ENCODE measurements around the gene LRRC26.

Gene LRRC26

DNA sequence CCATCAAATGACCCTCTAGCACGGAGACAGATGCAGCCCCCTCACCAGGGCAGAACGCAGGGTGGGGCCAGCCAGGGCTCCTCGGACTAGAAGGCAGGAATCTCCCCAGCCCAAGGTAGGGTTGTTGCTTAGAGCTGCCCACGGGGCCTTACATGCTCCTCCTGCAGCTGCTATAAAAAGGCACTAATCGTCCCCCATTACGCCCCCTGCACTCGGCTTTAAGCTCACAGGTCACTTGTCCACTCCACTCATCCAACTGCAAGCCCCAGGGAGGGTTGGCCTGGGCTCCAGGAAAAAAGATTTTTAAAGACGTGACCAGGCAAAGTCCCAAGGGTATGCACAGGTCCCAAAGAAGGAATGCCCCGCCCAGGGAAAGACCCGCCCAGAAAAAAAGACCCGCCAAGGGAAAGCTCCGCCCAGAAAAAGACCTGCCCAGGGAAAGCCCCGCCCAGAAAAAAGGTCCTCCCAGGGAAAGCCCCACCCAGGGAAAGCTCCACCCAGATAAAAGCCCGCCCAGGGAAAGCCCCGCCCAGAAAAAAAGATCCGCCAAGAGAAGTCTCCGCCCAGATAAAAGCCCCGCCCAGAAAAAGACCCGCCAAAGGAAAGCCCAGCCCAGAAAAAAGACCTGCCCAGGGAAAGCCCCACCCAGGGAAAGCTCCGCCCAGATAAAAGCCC lies 19.8 kb downstream of the LRRC26 start:
- no peak for DNase-seq (ENCODE audit: low read depth)

DNA sequence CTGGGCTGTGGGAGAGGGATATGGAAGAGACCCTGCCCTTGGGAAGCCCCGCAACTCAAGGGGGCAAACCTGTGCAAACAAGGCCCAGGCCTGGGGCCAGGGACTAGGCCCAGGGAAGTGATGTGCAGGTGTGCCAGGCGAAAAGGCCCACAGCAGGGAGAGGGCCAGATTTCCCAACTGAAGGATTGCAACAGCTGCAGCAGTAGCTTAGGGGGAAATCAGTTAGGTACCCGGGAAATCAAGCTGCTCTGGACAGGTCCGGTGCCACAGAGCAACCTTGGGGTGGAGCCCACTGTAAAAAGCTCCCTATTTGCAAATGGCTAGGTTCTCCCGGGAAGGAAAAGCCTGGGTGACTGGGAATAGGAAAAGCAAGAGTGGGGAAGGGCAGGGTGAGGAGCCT lies 20.5 kb downstream of the LRRC26 start:
- DNase-seq (ENCODE audit: low read depth): no peak

DNA sequence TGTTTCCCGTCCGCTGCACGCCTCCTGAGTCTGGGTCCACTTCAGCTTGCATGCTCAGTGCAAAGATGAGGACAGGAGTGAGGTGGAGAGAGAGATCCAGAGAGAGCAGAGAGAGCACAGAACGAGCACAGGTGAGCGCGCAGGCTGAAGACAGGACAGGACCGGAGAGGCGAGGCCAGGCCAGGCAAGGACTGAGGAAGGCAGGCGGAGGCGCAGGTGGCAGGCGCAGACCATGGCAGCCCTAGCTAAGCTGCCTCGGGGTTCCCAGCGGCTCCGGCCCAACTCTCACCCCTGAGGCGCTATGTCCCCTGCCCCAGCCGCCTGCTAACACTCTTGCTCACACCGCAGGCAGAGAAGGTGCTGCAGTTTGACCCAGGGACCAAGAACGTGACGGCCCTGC lies 21.2 kb downstream of the LRRC26 start:
- no peak for DNase-seq (ENCODE audit: low read depth)

DNA sequence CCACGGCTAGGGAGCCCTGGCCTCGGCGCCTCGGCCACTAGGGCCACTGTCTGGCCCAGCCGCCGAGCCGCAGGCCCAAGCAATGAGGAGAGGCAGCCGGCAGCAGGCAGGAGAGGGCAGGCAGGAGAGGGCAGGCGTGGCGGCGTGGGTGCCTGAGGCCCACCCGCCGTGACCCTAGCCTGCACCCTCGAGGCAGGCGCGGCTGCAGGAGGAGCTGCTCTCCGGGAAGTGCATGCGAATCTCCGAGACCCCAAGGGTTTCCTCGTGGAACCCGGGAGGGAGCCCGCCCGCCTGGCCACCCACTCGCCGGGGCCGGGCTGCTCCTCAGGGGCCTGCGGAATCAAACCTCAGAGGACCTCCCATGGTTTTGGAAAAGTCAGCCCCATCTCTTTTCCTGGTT lies 21.6 kb downstream of the LRRC26 start:
- DNase-seq (ENCODE audit: low read depth): no peak

DNA sequence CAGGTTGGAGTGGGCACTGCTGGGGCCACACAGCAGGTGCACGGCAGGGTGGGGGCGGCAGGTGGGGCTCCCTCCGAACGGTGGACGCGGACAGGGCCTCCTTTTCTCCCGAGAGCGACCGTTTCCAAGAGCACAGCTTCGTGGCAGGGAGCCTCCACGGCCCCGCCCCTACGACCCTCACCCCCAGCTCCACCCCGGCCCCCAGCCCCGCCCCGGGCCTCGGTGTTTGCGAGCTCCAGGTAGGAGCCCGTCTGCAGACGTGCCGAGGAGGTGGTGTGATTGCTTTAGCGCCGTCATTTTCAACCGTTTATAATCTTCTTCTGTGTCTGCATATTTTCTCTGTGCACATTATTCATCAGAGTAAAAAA lies 22.1 kb downstream of the LRRC26 start:
- DNase-seq (ENCODE audit: low read depth): no peak

DNA sequence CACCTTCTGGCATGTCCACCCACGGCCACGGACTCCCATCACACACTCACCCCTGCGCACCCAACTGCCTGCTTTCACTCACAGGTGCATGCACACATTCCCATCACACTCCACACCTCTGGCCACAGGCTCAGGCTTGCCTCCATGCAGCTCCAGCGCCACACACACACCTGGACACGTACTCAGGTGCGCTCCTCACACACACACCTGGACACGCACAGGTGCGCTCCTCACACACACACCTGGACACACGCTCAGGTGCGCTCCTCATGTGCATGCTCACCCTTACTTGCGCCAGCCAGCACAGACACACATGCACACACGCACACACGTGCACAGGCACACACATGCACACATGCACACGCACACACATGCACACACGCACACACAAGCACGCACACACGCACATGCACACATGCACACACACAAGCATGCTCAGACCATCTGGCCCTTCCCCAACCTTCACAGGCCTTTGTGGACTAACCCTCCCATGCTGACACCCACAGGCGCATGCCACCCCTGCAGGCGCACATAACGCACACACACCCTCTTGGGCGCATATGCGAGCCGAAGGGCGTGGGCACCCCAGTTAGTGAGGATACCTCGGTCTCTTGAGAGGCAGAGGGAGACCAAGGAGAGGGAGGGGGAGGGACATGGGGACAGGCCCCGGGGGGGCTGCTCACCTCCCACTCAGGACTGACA lies 22.6 kb downstream of the LRRC26 start:
- no peak for DNase-seq (ENCODE audit: low read depth)

DNA sequence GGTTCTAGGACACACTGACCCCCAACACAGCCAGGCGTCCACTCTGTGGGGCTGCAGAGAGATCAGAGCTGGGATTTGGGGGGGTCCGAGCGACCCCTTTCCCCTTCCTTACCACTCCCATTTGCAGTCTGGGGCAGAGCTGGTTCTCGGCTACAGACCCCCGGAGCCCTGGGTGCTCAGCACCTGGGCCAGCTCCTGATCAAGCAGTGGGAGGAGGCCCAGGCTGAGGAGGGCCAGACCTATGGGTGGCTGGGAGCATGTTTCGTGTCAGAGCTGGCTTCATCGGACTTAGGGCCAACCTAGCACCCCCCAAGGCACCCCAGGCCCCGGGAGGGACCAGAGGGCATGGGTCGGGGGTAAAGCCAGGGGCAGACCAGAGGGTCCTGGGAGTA lies 23.3 kb downstream of the LRRC26 start:
- no peak for DNase-seq (ENCODE audit: low read depth)

DNA sequence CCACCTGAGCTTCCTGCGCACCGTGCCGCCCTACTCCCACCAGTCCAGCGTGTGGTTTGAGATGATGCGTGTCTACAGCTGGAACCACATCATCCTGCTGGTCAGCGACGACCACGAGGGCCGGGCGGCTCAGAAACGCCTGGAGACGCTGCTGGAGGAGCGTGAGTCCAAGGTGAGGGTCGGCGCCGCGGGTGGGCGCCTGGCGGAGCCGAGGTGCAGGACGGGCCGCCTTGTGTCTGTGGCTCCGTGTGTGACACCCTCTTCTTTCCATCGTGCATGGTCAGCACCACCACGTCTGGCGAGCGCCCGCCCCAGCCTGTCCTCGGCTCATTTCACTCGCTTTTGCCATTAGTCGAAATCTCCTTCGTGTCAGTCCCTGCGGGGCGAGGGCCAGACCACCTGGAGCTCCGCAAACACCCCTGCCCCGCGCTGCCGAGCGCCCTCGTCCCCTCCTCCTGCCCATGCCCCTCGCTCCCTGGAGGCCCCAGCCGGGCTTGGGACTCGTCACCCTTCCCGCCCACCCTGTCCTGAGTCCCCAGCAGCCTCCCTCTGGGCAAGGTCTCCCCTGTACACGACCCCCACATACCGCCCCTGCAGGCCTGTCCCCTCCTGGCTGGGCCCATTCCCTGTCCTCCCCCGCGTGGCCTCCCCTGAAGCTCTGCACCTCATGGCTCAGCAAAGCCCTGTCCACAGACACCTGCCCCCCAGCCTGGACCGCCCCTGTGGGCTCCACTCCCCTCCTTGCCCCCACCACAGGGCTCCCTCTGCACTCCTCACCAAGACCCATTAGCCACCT lies 23.9 kb downstream of the LRRC26 start:
- DNase-seq (ENCODE audit: low read depth): no peak

DNA sequence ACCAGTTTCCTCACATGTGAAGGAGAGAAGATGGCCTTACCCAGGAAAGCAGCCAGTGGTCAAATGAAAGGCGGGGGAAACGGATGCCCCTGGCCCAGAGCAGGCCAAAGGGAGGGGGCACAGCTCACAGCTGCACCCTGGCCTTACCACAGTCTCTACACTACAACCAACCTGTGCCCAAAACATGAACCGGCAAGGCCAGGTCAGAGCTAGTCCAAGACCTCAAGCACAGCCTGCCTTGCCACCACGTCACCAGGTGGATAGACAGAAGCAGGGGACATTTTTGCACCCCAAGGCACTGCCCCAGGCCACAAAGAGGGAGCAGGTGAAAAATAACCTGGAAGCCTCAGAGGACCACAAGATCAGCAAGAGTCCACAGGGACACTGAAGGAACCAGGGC lies 26.4 kb downstream of the LRRC26 start:
- DNase-seq (ENCODE audit: low read depth): no peak

DNA sequence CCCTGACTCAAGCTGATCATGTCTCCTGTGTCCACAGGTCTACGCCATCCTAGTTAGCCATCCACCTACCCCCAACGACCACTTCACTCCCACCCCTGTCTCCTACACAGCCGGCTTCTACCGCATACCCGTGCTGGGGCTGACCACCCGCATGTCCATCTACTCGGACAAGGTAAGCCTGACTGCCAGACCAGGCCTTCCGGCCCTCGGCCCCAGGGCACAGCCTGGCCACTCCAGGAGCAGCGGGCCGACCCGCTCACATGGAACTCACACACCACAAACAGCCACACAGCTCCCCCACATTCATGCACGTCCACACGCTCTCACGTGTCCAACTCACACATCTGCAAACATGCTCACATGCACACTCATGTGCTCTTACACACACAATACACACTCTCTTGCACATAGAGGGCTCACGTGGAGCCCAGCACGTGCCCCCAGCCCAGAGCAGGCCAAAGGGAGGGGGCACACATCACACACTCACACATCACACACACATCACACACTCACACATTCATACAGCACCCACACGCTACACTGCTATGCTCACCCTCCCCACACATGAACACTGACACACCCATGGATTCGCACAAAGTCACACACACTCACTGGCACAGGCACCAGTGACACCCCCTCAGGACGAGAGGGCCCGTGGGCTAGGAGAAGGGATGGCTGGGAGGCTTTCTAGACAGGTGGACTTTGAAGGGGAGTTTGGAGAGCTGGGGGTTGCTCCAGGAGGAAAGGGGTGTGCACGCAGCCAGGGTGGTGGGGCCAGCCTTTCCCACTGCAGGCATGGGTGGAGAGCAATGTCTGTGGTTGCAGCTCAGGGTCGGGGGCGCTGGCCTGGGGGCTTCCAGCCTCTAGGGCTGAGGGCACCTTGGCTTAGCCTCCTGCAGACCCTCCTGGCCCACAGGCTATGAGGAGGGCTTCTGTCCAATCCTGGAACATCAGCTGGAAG lies 27.6 kb downstream of the LRRC26 start:
- no peak for DNase-seq (ENCODE audit: low read depth)

DNA sequence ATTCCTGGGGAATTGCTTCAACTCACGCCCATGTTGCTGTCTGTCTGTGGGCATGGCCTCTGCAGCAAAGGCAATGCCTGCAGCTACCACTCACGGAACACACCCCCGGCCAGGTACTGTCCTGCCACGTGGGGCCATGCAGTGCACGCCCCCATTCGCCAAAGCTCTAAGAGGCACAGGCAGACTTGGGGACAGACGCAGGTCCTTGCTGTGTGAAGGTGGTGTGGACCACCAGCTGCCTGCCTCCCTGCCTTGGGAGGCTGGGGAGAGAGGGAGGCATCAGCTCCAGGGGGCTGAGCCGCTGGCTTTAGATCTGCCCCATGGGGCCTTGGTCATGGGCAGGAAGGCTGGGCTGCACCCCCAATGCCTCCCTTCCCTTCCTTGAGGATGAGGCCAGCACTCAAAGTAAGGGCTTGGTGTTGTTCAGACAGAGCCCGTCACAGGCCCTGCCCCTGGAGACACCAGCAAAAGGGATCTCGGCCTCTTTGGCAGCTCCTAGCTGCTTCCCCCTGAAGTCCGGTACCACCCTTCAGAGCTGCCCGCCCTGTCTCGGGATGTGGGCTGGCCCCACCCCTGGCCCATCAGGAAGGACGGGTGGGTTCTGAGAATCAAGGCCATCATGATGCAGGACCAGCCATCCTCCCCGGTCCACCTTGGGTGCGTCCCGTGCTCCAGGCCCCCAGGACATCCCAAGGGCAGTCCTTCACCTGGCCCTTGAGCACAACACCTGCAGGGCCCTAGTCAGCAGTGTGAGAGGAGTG lies 28.6 kb downstream of the LRRC26 start:
- DNase-seq (ENCODE audit: low read depth): no peak

DNA sequence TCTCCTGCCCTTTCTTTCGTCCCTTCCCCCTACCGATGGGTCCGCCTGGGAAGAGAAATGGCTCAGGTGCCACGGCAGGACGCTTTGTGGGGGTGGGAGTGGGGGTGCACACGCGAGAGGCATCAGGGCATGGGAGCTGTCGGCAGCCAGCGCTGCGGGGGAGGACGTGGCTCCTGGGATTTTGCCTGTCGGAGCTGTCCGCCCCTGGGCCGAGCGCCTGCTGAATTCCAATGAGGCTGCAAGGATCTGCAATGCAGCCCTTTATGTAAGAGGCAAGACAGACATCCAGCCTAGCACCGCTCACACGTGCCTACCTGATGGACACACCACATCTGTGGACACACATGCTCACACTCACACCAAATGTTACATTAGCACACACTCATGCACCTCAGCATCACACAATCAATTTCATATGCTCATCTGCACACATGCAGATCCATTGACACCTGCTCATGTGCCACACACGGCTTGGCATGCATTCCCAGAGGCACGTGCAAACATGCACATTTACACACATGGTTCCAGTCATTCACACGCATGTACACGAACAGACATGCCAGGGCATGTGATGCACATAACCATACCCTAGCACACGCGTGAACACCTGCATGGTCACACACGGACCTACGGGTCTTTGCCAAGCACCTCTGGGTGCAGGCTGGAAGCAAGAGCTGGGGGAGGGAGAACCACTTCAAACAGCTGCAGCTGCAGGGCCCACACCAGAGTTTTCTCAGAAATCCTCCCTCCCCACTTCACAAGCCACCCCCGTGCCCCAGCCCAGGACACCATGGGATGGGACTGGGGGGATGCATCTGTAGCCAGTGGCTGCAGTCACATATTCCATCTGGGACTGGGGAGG lies 29.5 kb downstream of the LRRC26 start:
- DNase-seq (ENCODE audit: low read depth): no peak

DNA sequence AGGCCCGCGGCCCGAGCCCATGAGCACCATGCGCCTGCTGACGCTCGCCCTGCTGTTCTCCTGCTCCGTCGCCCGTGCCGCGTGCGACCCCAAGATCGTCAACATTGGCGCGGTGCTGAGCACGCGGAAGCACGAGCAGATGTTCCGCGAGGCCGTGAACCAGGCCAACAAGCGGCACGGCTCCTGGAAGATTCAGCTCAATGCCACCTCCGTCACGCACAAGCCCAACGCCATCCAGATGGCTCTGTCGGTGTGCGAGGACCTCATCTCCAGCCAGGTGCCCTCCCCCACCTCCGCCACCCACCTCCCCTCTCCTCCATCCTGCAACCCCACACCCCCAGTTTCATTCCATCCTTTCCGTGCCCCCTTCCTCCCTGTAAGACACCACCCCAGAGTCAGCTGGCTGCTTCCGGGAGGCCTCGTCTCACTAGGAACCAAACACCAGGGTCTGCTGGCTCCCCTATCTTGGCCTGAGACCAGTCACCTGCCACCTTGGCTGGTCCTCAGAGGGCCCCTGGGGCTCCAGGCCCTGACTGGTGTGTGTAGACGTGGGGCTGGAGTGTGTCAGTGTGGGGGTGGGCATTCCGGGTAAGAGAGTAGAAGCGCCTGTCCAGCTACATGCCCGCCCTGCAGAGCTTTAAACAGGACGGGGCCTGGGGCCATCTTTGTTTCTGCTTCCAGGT lies 30.2 kb downstream of the LRRC26 start:
- no peak for DNase-seq (ENCODE audit: low read depth)

DNA sequence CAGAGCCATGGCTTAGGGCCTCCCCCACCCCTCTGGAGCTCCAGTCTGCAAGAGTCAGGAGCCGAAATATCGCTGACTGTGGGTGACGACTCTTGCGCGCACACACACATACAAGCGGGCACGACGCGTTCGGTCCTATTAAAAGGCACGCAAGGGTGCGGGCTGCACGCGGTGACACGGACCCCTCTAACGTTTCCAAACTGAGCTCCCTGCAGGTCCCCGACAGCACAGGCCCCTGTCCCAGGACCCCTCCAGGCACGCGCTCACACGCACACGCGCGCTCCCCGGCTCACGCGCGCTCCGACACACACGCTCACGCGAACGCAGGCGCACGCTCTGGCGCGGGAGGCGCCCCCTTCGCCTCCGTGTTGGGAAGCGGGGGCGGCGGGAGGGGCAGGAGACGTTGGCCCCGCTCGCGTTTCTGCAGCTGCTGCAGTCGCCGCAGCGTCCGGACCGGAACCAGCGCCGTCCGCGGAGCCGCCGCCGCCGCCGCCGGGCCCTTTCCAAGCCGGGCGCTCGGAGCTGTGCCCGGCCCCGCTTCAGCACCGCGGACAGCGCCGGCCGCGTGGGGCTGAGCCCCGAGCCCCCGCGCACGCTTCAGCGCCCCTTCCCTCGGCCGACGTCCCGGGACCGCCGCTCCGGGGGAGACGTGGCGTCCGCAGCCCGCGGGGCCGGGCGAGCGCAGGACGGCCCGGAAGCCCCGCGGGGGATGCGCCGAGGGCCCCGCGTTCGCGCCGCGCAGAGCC lies 31.0 kb downstream of the LRRC26 start, which contains the start of gene GRIN1:
TSS of gene GRIN1 (plus strand) at position 433 of the 746 bp plus-strand sequence. CDS start 333 bp downstream, outside the sequence.
- DNase-seq (ENCODE audit: low read depth): no peak

DNA sequence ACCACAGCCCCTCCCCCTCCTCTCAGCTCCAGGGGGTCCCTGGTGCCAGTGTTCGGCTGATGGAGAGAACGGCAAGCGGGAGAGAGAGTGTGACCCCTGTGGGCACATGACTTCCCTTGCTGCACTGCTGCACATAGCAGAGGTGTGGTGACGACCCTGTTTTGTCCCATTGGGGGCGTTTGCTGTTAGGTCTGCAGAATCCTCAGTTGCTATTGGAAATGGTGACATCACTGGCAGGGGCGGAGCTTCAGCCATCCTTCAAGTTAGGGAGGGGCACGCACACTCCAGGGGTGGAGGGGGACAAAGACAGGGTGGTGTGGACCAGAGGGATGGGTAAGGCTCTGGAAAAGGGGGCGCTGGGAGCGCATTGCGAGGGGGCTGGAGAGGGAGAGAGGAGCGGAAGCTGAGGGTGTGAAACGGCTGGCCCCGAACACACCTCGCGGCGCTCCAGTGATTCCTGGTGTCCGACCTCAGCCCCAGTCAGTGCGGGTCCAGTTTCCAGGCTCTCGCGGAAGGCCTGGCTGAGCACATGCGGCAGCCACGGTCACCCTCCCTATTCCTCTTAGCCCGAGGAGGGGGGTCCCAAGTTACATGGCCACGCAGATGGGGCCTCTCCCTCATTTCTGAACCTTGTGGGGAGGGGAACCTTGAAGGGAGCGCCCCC lies 31.7 kb downstream of the LRRC26 start:
- no peak for DNase-seq (ENCODE audit: low read depth)

DNA sequence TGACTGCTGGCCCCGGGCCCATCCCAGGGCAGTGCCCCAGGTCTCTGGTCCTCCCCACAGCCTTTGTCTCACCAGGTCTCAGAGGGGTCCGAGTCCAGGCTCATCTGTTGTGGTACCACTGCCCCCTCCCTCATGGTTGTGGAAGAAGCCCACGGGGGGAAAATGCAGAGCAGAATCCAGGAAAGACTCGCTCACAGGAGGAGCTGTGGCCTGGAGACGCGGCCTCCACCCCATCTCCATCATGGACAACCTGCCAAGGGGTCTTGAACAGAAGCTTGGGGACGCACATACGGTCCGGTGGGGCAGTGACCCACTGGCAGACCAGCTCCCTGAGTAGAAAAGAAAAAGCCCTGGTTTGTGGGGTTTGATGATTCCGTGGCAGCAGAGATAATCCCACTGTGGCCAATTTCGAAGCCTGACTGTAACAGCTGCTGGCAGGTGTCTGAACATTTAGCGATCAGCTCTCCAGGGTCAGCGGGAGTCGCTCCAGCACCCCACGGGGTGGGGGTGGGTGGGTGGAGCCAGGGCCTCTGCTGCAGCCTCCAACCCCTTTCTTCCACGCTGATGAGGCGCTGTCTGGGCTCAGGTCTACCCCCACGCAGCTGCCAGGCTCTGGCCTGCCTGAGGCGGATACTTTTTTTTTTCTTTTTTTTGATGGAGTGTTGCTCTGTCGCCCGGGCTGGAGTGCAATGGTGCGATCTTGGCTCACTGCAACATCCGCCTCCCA lies 32.8 kb downstream of the LRRC26 start:
- no peak for DNase-seq (ENCODE audit: low read depth)

DNA sequence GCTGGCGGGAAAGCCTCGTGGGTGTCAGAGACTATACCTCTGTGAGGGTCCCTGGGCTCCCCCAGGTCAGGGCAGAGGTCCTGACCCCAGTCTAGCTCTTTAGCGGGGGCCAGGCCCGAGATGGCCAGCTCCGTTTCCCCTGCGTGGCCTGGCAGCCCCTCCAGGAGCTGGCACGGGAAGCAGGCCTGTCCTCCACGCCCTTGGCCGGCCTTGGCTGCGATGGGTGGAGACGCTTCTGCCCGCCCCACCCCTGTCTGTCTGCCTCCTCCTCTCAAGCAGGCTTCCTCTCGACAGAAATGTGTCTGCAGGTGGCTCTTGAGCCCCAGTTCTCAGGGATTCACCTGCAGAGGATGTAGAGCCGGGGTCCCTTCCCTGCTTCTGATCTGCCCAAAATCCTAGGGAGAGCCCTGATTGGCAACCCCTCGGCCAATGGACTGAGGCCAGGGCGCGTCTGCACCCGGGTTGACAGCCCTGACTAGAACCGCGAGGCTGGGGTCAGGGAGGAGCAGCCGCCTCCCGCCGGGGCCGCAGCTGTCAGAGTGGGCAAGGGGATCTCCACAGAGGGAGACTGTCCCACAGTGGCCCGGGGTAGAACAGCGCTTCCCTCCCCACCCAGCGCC lies 33.5 kb downstream of the LRRC26 start:
- DNase-seq (ENCODE audit: low read depth): no peak

All from stromal cell of bone marrow (primary cell).